ENCODE results near the gene COA3. TPM values are rescaled to one million over a fixed set of nuclear protein-coding genes. Genes with fewer than 3 reads are reported as not detected.

The COA3 gene, protein sequence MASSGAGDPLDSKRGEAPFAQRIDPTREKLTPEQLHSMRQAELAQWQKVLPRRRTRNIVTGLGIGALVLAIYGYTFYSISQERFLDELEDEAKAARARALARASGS
- 64.2 and 69.5 TPM in 2 replicates for total RNA-seq

DNA sequence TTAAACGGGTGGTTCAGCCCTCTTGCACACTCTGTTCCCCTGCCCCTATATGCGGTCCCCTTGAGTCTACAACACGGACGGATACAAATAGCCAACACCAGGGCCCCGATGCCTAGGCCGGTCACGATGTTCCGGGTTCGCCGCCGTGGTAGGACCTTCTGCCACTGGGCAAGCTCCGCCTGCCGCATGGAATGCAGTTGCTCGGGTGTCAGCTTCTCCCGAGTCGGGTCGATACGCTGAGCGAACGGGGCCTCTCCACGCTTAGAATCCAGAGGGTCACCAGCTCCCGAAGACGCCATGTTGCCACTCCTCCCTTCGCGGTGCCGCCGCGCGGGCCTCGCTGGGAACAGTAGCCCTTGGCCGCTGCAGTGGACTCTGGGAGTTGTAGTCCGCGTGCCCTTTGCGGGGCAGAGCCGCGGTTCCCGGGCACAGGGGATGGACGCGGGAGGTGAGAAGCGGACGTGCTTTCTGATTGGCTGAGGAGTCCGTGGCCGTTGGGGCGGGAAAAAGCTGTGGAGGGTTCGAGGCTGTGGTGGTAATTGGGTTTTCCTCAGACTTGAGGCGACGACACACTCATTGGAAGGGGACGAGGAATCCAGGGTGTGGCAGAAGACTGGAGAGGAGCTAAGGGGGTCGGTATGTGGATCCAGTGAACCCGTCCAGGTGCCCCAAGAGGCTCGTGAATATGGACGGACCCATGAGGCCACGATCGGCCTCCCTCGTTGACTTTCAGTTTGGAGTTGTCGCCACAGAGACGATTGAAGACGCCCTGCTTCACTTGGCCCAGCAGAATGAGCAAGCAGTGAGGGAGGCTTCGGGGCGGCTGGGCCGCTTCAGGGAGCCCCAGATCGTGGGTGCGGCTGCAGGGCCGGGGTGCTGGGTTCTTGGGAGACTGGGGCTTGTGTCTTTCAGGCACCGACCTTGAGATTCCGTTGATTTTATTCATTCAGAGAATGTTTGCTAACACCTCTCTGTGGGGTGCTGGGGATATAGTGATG is at the start of gene COA3, which contains the start of gene CNTD1:
COA3 (minus strand) TSS at position 322 of the 998 bp plus-strand sequence; CDS start at position 299, 23 bp downstream.
CNTD1 (plus strand) TSS at position 479 of the 998 bp plus-strand sequence; CDS start at position 686, 207 bp downstream.

DNA sequence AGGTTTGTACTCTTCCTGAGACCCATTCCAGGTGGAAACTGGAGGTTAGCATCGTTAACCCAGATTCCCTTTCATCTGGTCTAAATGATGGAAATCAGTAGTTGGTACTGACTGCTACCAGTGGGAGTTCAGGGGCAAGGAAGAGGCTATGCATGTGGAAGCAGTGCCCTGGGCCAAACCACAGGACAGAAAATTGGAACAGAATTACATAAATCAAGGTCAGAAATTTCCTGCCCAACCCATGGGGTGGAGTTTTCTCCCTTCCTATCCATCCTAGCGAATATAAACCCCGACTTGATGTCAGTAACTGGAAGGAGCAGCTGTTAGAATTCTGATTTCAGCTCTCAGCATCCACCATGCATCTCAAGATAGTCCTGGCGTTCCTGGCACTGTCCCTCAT is 45.8 kb upstream of the COA3 start, which contains the start of gene AOC2:
AOC2 (plus strand) TSS at position 310 of the 400 bp plus-strand sequence; CDS start at position 357, 47 bp downstream.

DNA sequence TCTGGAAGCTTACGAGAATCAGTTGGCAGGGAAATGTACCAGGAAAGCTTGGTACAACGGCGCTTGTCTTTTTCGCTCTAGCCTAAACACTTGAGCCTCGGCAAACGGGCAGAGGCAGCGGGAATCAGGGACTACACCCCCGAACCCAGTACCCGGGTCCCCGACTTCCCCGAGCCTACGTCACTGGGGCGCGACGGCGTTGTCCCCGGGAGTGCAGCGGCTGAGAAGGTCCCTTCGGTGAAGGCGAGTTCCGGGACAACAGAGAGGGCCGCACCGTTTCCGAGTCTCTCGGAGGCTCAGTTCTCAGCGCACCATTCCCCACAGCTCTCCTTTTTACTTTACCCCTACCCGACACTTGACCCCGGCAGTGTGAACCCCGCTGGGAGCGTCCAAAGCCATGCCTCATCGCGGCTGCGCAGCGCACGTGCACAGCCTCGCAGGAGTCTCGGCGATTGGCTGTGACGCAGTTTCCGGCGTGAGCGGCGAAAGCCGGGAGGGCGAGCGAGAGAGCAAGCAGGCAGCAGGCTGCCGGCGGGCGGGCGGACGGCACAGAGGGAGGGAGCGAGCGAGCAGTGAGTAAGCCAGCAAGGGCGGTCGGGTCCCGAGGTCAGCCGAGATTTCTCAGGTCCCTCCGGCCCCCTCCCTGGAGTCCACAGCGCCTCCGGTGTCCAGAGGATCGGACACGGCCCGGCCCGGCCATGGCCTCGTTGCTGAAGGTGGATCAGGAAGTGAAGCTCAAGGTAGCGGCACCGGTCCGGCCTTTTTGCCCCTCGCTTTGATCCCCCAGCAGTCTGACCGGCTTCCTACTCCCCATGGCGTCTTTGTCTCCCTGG is 34.6 kb upstream of the COA3 start, which contains the start of gene PSME3:
PSME3 (plus strand) TSS at position 464 of the 833 bp plus-strand sequence; CDS start at position 699, 235 bp downstream.

DNA sequence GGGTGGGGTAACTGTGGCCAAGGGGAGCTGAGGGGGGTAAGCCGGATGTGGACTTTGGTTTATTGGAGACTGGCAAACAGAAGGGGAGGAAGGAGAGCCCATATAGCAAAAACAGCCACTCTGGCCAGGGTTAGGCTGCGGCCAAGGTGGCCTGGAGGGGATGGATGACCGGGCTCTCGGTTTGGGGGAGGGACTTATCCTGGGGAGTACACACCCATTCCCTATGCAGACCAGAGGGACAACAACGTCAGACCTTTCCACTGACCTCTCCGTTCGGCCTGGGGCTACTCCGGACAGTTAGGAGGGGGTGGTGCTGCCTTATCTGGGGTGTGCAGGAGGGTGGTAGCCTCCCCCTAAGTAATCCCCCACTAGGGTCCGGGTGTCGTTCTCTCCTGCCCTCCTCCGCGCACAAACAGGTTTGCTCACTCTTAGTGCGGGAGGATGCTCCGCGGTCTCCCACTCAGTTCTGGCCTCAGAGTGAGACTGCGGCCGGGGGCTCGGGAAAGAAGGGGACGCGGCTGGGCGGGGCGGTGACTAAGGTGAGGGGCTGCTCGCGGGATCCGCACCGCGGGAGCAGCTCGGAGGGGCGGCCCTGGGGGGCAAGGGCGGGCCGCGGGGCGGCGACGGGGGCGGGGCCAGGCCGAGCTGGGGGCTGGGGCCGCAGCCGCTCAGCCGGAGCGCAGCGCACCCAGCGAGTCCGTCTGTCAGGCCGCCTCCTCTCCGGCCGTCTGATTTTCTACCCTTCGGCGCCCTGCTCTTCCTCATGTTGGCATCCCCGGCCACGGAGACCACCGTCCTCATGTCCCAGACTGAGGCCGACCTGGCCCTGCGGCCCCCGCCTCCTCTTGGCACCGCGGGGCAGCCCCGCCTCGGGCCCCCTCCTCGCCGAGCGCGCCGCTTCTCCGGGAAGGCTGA is 18.3 kb downstream of the COA3 start, which contains the start of gene WNK4:
WNK4 (plus strand) TSS at position 675 of the 915 bp plus-strand sequence; CDS start at position 764, 89 bp downstream.

DNA sequence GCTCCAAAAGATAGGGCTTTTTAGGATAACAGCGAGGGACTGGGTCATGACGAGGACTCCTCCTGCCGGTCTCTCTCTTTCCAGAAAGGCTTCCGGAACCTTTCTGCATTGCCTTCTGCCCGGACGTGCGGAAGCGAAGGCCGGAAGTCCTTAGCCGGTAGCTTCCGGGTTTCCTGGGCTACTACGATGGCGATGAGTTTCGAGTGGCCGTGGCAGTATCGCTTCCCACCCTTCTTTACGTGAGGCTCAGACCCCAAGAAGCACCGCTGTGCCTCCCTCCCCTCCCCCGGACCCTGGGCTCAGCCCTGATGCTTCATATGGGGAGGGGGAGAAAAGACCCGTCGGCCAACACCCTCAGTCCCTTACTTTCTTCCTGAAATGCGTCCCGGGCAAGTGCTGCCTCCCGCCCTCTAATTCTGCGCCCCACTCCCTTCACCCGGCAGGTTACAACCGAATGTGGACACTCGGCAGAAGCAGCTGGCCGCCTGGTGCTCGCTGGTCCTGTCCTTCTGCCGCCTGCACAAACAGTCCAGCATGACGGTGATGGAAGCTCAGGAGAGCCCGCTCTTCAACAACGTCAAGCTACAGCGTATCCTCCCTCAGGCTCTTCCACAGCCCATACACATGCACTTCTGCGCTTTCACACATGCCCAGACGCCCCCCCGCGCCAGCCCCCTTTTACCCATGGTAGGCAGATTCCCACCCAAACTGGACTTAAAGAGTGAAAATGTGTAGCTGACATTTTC is 25.0 kb downstream of the COA3 start, which contains the start of gene VPS25:
VPS25 (plus strand) TSS at position 160 of the 746 bp plus-strand sequence; CDS start at position 187, 27 bp downstream.

DNA sequence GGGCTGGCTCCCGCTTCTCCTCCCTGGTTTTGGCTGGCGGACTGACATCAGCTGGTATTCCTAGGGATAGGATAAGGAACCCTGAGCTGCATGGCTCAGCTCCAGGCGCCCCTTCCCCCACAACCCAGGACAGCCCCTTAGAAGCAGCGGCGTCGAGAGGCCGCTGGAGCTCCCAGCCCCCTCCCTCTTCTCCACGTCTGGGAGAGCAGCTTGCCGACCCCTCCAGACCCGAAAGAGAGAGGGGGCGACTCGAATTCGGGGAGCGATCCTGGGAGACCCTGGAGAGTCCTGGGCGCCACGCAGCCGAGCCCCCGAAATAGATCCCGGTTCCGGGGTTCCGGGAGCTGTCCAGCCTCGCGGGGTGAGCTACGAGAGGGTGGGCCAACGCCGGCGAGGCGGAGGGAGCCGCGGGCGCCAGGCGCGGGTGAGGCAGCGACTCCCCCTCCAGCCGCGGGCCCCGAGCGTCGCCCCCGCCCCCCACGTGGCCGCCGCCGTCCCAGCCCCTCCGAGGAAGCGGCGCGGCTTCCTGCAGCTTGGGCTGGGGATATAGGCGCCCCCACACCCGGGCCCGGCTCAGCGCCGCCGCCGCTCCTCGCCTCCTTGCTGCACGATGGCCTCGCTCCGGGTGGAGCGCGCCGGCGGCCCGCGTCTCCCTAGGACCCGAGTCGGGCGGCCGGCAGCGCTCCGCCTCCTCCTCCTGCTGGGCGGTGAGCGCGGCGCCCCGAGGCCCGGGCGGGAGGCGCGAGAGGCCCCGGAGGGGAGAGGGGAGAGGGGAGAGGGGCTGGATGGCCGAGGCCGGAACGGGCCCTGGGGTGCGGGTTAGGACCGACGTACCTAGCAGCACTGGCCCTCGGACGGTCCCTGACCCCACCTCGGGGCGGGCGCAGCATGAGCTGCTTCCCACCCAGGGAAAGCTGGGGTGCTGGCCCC is 37.6 kb downstream of the COA3 start, which contains the start of gene RAMP2:
RAMP2 (plus strand) TSS at position 576 of the 930 bp plus-strand sequence; CDS start at position 611, 35 bp downstream.

Other genes starting within 250 kb of the COA3 start
- gene HSD17B1, start 245.8 kb downstream of the COA3 start, total RNA-seq = 2.1 and 6.0 TPM in 2 replicates
- 15.7 and 33.8 TPM in 2 replicates for gene COASY, start 236.6 kb downstream of the COA3 start, total RNA-seq
- 30.8 and 35.6 TPM in 2 replicates for gene MLX, start 231.6 kb downstream of the COA3 start, total RNA-seq
- gene PSMC3IP, start 221.0 kb downstream of the COA3 start, total RNA-seq = 1.6 and 2.2 TPM in 2 replicates
- 48.9 and 51.7 TPM in 2 replicates for gene RETREG3, start 189.3 kb downstream of the COA3 start, total RNA-seq
- 43.9 and 57.3 TPM in 2 replicates for gene TUBG1, start 189.0 kb downstream of the COA3 start, total RNA-seq
- 10.9 and 11.2 TPM in 2 replicates for gene TUBG2, start 139.4 kb downstream of the COA3 start, total RNA-seq
- gene PLEKHH3, start 121.7 kb downstream of the COA3 start, total RNA-seq = 19.6 and 19.9 TPM in 2 replicates
- gene CCR10, start 116.9 kb downstream of the COA3 start, total RNA-seq = 1.3 and 7.8 TPM in 2 replicates
- gene CNTNAP1, start 116.2 kb downstream of the COA3 start, total RNA-seq = 25.3 and 49.4 TPM in 2 replicates
- 9.6 and 13.5 TPM in 2 replicates for gene EZH1, start 53.7 kb downstream of the COA3 start, total RNA-seq
- gene RAMP2, start 37.5 kb downstream of the COA3 start, total RNA-seq = 0.65 and 1.4 TPM in 2 replicates
- gene VPS25, start 25.3 kb downstream of the COA3 start, total RNA-seq = 77.3 and 82.1 TPM in 2 replicates
- 2.0 and 4.1 TPM in 2 replicates for gene WNK4, start 18.1 kb downstream of the COA3 start, total RNA-seq
- not detected in 2 replicates for gene CNTD1, start 157 bp upstream of the COA3 start, total RNA-seq
- 68.6 and 74.5 TPM in 2 replicates for gene BECN1, start 25.6 kb upstream of the COA3 start, total RNA-seq
- gene PSME3, start 34.7 kb upstream of the COA3 start, total RNA-seq = 67.7 and 107 TPM in 2 replicates
- gene AOC2, start 45.9 kb upstream of the COA3 start, total RNA-seq = 0.65 TPM in 1 of 2 replicates, not detected in the other
- gene AOC3, start 52.5 kb upstream of the COA3 start, total RNA-seq = not detected in 2 replicates
- not detected in 2 replicates for gene G6PC1, start 102.1 kb upstream of the COA3 start, total RNA-seq
- gene AARSD1, start 165.8 kb upstream of the COA3 start, total RNA-seq = 23.5 and 32.2 TPM in 2 replicates
- gene PTGES3L, start 181.4 kb upstream of the COA3 start, total RNA-seq = not detected in 2 replicates
- 7.6 and 9.0 TPM in 2 replicates for gene RUNDC1, start 181.9 kb upstream of the COA3 start, total RNA-seq
- 1,314 and 1,460 TPM in 2 replicates for gene RPL27, start 199.7 kb upstream of the COA3 start, total RNA-seq
- 40.6 and 44.4 TPM in 2 replicates for gene IFI35, start 208.1 kb upstream of the COA3 start, total RNA-seq
- gene VAT1, start 223.7 kb upstream of the COA3 start, total RNA-seq = 194 and 208 TPM in 2 replicates
- 0.49 TPM in 1 of 2 replicates, not detected in the other for gene RND2, start 226.5 kb upstream of the COA3 start, total RNA-seq

Data from cardiac atrium fibroblast (primary cell).